SK-N-SH (cell line): ENCODE measurements around the gene ODAD3.

Experiments used
- GATA2 ChIP-seq: sonication (generic); formaldehyde crosslinking; IDR thresholded peaks from 2 replicates; pipeline ENCODE4 v1.5.0; 2020; ENCODE audit warnings: mild to moderate bottlenecking, missing genetic modification reagents
- NRF1 ChIP-seq: IDR thresholded peaks from 2 replicates; pipeline ENCODE4 v1.6.1; 2012; ENCODE audit warnings: low read depth, mild to moderate bottlenecking, low read length
- YY1 ChIP-seq: IDR thresholded peaks from 2 replicates; pipeline ENCODE4 v1.4.0; 2012; ENCODE audit warnings: low read depth, mild to moderate bottlenecking

- TF ChIP-seq NRF1, result no peak
- TF ChIP-seq GATA2 (CRISPR knock-in tag), result no peak
- TF ChIP-seq YY1, result no peak
Measured at GRCh38 chr19:11453468-11454341, 18.8 kb upstream of the ODAD3 start.
